Activated T-cell treated with anti-CD3 and anti-CD28 coated beads, Interleukin-2, amount 50 U/mL, for 24 hours (primary cell): ENCODE data around the gene OASL.

ENCODE experiments used
- DNase-seq: peaks from one replicate; pipeline ENCODE4 v3.0.0-alpha.2; 2020
- H3K27ac Mint-ChIP-seq: 2 replicates; pipeline ENCODE4 v1.8.0; 2020; ENCODE audit warnings: mild to moderate bottlenecking, mixed read lengths
- H3K27me3 Mint-ChIP-seq: 2 replicates; pipeline ENCODE4 v1.8.0; 2020; ENCODE audit warnings: mixed read lengths
- H3K36me3 Mint-ChIP-seq: 2 replicates; pipeline ENCODE4 v1.8.0; 2020; ENCODE audit warnings: low read depth, mixed read lengths
- H3K4me1 Mint-ChIP-seq: 2 replicates; pipeline ENCODE4 v1.8.0; 2020; ENCODE audit warnings: low read depth, mixed read lengths
- H3K4me3 Mint-ChIP-seq: 2 replicates; pipeline ENCODE4 v1.8.0; 2020; ENCODE audit warnings: mild to moderate bottlenecking, moderate library complexity, mixed read lengths
- H3K9me3 Mint-ChIP-seq: 2 replicates; pipeline ENCODE4 v1.8.0; 2020; ENCODE audit warnings: mixed read lengths

Gene OASL

GRCh38 chr12:121034616-121035305 is 4.3 kb downstream of the OASL start:
- H3K9me3 Mint-ChIP-seq: no peaks in the 10 kb centered on the region
- H3K36me3 Mint-ChIP-seq: peaks cover 19% of the 10 kb centered on the region
- peaks cover 68% of the 10 kb centered on the region for H3K4me1 Mint-ChIP-seq
- peak overlapping the region; percentile 55 for H3K4me3 Mint-ChIP-seq
- peak overlapping the region; percentile 89 for H3K27ac Mint-ChIP-seq
- no peaks in the 10 kb centered on the region for H3K27me3 Mint-ChIP-seq
- DNase-seq: no peak

- Mint-ChIP-seq H3K27me3 (no peaks in the 10 kb centered on the region), H3K36me3 (peaks cover 19% of the 10 kb centered on the region), H3K4me3 (peak overlapping the region; percentile 55), H3K9me3 (no peaks in the 10 kb centered on the region), H3K27ac (peak overlapping the region; percentile 89), H3K4me1 (peaks cover 61% of the 10 kb centered on the region)
- peak; percentile 63 for DNase-seq
These were observed 5.3 kb downstream of the OASL start for GRCh38 chr12:121033625-121034349.

GRCh38 chr12:121030576-121031212 is 8.4 kb downstream of the OASL start:
- Mint-ChIP-seq H3K27me3 (no peaks in the 10 kb centered on the region), H3K9me3 (no peaks in the 10 kb centered on the region), H3K4me1 (peaks cover 33% of the 10 kb centered on the region), H3K27ac (no peak overlapping the region), H3K36me3 (peaks cover 45% of the 10 kb centered on the region), H3K4me3 (no peak overlapping the region)
- no peak for DNase-seq

GRCh38 chr12:121026274-121027045 is 12.6 kb downstream of the OASL start:
- Mint-ChIP-seq H3K4me3 (no peak overlapping the region), H3K4me1 (no peaks in the 10 kb centered on the region), H3K27me3 (no peaks in the 10 kb centered on the region), H3K27ac (peak overlapping the region; percentile 41), H3K36me3 (peaks cover 53% of the 10 kb centered on the region), H3K9me3 (no peaks in the 10 kb centered on the region)
- no peak for DNase-seq

- no peak overlapping the region for H3K4me3 Mint-ChIP-seq
- DNase-seq: no peak
- H3K27ac Mint-ChIP-seq: peak overlapping the region; percentile 57
- peaks cover 50% of the 10 kb centered on the region for H3K36me3 Mint-ChIP-seq
- H3K4me1 Mint-ChIP-seq: no peaks in the 10 kb centered on the region
- H3K27me3 Mint-ChIP-seq: no peaks in the 10 kb centered on the region
- H3K9me3 Mint-ChIP-seq: no peaks in the 10 kb centered on the region
These were observed 13.4 kb downstream of the OASL start for GRCh38 chr12:121025442-121026226.

GRCh38 chr12:121023799-121024198 is 15.2 kb downstream of the OASL start:
- H3K4me3 Mint-ChIP-seq: no peak overlapping the region
- no peaks in the 10 kb centered on the region for H3K4me1 Mint-ChIP-seq
- no peaks in the 10 kb centered on the region for H3K9me3 Mint-ChIP-seq
- H3K36me3 Mint-ChIP-seq: peaks cover 50% of the 10 kb centered on the region
- H3K27ac Mint-ChIP-seq: no peak overlapping the region
- H3K27me3 Mint-ChIP-seq: no peaks in the 10 kb centered on the region
- DNase-seq: no peak

- no peak overlapping the region for H3K27ac Mint-ChIP-seq
- peaks cover 44% of the 10 kb centered on the region for H3K36me3 Mint-ChIP-seq
These were observed 16.3 kb downstream of the OASL start for GRCh38 chr12:121022713-121023112.

GRCh38 chr12:121021754-121022153 is 17.3 kb downstream of the OASL start:
- H3K36me3 Mint-ChIP-seq: peaks cover 35% of the 10 kb centered on the region
- H3K27ac Mint-ChIP-seq: no peak overlapping the region
- H3K4me3 Mint-ChIP-seq: no peak overlapping the region
- no peak for DNase-seq
- H3K27me3 Mint-ChIP-seq: no peaks in the 10 kb centered on the region
- no peaks in the 10 kb centered on the region for H3K4me1 Mint-ChIP-seq
- H3K9me3 Mint-ChIP-seq: no peaks in the 10 kb centered on the region

More at GRCh38 chr12:121022713-121023112, 16.3 kb downstream of the OASL start:
- Mint-ChIP-seq H3K4me1 (no peaks in the 10 kb centered on the region), H3K4me3 (no peak overlapping the region), H3K27me3 (no peaks in the 10 kb centered on the region), H3K9me3 (no peaks in the 10 kb centered on the region)
- no peak for DNase-seq

GRCh38 chr12:121018860-121019617 is 20.0 kb downstream of the OASL start:
- no peak for DNase-seq
- peaks cover 34% of the 10 kb centered on the region for H3K36me3 Mint-ChIP-seq
- H3K4me3 Mint-ChIP-seq: no peak overlapping the region
- no peaks in the 10 kb centered on the region for H3K27me3 Mint-ChIP-seq
- H3K9me3 Mint-ChIP-seq: no peaks in the 10 kb centered on the region
- H3K27ac Mint-ChIP-seq: no peak overlapping the region
- H3K4me1 Mint-ChIP-seq: peaks cover 15% of the 10 kb centered on the region

- peaks cover 21% of the 10 kb centered on the region for H3K4me1 Mint-ChIP-seq
- H3K9me3 Mint-ChIP-seq: no peaks in the 10 kb centered on the region
- DNase-seq: no peak
- H3K4me3 Mint-ChIP-seq: no peak overlapping the region
- no peak overlapping the region for H3K27ac Mint-ChIP-seq
- peaks cover 33% of the 10 kb centered on the region for H3K36me3 Mint-ChIP-seq
- no peaks in the 10 kb centered on the region for H3K27me3 Mint-ChIP-seq
These were observed 21.0 kb downstream of the OASL start for GRCh38 chr12:121017966-121018491.

GRCh38 chr12:121015825-121016766 is 22.9 kb downstream of the OASL start, which contains the start of gene C12orf43:
TSS of gene C12orf43 (minus strand) at chr12:121016487. CDS start at chr12:121016474, 13 bp downstream.
- no peaks in the 10 kb centered on the region for H3K9me3 Mint-ChIP-seq
- DNase-seq: peak; percentile 91
- peak within 1 kb of the TSS; percentile 96 for H3K4me3 Mint-ChIP-seq
- peak within 1 kb of the TSS; percentile 99 for H3K27ac Mint-ChIP-seq
- H3K36me3 Mint-ChIP-seq: peaks cover 42% of the 10 kb centered on the region
- no peaks in the 10 kb centered on the region for H3K27me3 Mint-ChIP-seq
- H3K4me1 Mint-ChIP-seq: peaks cover 27% of the 10 kb centered on the region

GRCh38 chr12:121013715-121014114 is 25.3 kb downstream of the OASL start:
- DNase-seq: no peak
- Mint-ChIP-seq H3K27me3 (no peaks in the 10 kb centered on the region), H3K4me3 (peak overlapping the region; percentile 5), H3K4me1 (peaks cover 27% of the 10 kb centered on the region), H3K9me3 (no peaks in the 10 kb centered on the region), H3K27ac (no peak overlapping the region), H3K36me3 (peaks cover 61% of the 10 kb centered on the region)
